GM12892 (cell line): ENCODE results near the gene DAZAP1.

Experiments
- DNase-seq: peaks from one replicate; pipeline ENCODE4 v3.0.0; 2011; ENCODE audit not compliant: insufficient read length
- FAIRE-seq: peaks from 2 replicates; lab custom pipeline; 2011; peaks lifted over from hg19 to GRCh38; lab: Jason Lieb, UNC
- POLR2A ChIP-seq: IDR thresholded peaks from 2 replicates; pipeline ENCODE4 v1.6.1; 2011; ENCODE audit warnings: low read depth, low read length, control low read depth
- POLR2AphosphoS5 ChIP-seq: IDR thresholded peaks from 2 replicates; pipeline ENCODE4 v1.6.1; 2011; ENCODE audit warnings: low read depth, low read length, control low read depth
- TAF1 ChIP-seq: IDR thresholded peaks from 2 replicates; pipeline ENCODE4 v1.6.1; 2011; ENCODE audit warnings: low read depth, mild to moderate bottlenecking, control low read depth, low read length, borderline replicate concordance

The DAZAP1 gene

DNA sequence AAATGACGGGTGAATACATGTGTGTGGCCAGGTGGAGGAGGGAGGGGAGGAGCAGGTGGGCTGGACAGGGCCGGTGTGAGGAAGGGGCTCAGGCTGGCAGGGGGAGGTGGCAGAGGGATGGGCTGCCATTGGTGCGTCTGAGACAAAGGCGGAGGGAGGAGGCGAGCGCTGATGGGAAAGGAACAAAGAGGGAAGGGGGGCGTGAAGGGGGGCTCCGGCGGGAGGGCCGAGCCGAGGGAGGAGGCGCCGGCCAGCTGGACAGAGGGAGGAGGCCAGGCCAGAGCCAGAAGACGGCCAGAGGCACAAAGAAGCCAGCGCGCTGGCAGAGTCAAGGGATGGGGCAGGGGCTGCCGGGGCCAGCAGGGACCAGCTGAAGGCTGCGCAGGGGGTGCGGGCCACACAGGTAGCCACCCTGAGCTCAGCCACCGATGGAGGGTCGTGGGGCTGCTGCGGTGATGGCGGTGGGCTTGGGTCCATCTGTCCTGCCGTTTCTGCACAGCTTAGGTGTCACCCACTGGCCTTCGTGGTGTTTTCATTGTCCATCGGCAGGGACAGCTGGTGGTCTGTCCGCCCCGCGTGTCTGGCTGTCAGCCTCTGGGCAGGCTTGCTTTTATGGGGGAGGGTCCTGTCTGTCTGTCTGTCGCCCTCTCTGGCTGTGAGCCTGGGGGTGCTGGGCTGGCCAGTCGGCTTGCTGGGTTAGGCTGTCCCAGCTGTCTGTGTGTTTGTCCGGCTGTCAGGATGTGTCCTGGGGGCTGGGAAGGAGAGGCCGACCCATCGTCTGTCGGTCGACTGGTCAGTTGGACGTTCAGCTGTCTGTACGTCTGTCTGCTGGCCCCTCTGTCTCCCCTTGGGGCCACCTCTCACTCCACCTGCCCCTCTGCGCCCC lies 44.8 kb downstream of the DAZAP1 start:
- no peak for FAIRE-seq
- no peak for DNase-seq
- TF ChIP-seq TAF1 (no peak), POLR2A (no peak), POLR2AphosphoS5 (no peak)

DNA sequence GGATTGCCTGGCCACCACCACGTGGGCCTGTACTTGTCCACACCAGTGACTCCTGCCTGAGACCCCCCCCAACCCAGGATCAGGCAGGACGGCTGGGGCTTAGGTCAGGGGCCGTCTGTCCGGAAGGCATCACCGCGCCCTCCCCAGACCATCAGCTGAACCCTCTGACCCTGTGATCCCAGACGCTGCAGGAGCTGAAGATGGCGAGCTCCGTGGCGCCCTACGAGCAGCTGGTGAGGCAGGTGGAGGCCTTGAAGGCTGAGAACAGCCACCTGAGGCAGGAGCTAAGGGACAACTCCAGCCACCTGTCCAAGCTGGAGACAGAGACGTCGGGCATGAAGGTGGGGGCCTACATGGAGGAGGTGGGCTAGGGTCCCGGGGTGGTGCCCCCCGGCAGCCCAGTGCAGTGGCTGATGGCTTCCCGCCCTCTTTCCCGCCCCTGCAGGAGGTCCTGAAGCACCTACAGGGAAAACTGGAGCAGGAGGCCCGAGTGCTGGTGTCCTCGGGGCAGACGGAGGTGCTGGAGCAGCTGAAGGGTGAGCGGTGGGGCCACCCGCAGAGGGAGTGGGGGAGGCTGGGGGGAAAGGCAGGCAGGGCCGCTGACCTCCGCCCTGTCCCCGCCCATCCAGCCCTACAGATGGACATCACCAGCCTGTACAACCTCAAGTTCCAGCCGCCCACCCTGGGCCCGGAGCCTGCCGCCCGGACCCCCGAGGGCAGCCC lies 45.6 kb downstream of the DAZAP1 start:
- FAIRE-seq, result no peak
- no peak for DNase-seq
- no peak for TF ChIP-seq TAF1
- no peak for TF ChIP-seq POLR2AphosphoS5
- TF ChIP-seq POLR2A, result no peak

GRCh38 chr19:1453525-1454364 lies 46.4 kb downstream of the DAZAP1 start:
- TF ChIP-seq POLR2A, result no peak
- DNase-seq (no peak), FAIRE-seq (no peak)

DNA sequence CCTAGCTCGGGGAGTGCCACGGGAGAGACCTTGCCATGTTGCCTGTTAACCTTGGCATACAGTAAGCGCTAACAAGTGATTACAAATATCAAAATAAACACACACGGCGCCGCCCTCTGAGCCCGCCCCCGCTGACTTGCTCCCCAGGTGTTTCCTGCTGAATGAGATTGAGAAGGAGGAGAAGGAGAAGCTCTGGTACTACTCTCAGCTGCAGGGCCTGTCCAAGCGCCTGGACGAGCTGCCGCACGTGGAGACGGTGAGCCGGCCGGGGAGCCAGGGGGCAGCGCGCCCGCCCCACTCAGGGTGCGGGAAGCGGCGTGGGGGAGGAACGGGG lies 47.6 kb downstream of the DAZAP1 start:
- TF ChIP-seq POLR2A, result no peak
- no peak for TF ChIP-seq TAF1
- no peak for TF ChIP-seq POLR2AphosphoS5
- no peak for DNase-seq
- FAIRE-seq, result no peak

DNA sequence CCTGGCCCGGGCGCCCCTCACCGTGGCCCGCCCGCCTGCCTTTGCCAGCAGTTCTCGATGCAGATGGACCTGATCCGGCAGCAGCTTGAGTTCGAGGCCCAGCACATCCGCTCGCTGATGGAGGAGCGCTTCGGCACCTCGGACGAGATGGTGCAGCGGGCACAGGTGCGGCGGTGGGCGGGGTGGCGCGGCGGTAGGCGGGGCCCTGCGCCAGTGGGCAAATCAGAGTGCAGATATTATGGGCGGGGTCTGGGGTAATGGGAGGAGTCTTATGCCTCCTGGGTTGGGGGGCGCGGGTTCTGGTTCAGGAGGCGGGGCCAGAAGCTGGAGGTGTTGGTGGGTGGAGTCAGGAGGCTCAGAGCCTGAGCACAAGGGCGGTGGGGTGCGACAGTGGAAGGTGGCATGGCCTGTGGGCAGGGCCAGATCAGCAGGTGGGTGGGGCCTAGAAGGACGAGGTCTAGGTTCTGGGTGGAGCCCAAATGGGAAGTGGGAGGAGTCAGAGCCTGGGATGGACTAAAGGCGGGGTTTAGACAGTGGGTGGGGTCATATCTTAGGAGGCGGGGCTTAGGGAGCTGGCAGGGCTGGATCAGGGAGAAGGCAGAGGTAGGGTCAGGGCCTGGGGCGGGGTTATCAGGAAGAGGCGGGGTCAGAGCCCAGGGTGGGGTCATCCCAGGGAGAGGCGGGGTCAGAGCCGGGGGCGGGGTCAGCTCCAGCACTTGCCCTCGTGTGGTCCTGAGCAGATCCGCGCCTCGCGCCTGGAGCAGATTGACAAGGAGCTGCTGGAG lies 48.1 kb downstream of the DAZAP1 start:
- peak; percentile 77 for FAIRE-seq
- TF ChIP-seq TAF1, result no peak
- no peak for TF ChIP-seq POLR2A
- TF ChIP-seq POLR2AphosphoS5, result no peak
- peak; percentile 71 for DNase-seq

GRCh38 chr19:1456121-1456900 lies 48.9 kb downstream of the DAZAP1 start:
- FAIRE-seq, result no peak
- no peak for TF ChIP-seq TAF1
- TF ChIP-seq POLR2A, result no peak
- no peak for TF ChIP-seq POLR2AphosphoS5
- no peak for DNase-seq

DNA sequence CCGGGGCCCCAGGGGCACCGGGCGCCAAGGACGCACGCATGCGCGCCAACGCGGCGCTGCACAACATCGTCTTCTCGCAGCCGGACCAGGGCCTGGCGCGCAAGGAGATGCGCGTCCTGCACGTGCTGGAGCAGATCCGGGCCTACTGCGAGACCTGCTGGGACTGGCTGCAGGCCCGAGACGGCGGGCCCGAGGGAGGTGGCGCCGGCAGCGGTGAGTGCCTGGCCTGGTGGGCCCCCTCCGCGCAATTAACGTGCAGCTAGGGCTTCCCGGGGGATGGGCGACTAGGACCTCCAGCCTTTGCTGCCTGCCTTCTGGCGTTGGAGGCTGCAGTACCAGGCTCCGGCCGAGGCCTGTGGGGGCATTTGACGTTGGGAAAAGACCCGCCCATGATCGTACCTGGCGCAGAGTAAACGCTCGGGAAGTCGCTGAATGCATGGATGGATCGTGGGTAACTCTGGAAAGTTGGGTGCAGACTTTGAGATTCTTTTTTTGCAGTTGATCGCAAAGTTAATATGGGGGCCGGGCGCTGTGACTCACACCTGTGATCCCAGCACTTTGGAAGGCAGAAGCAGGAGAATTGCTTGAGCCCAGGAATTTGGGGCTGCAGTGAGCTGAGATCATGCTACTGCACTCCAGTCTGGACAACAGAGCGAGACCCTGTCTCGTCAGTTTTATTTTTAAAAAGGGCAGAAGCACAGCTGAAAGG lies 49.8 kb downstream of the DAZAP1 start:
- FAIRE-seq (no peak), DNase-seq (no peak)
- TF ChIP-seq POLR2AphosphoS5, result no peak
- TF ChIP-seq TAF1, result no peak
- TF ChIP-seq POLR2A, result no peak

DNA sequence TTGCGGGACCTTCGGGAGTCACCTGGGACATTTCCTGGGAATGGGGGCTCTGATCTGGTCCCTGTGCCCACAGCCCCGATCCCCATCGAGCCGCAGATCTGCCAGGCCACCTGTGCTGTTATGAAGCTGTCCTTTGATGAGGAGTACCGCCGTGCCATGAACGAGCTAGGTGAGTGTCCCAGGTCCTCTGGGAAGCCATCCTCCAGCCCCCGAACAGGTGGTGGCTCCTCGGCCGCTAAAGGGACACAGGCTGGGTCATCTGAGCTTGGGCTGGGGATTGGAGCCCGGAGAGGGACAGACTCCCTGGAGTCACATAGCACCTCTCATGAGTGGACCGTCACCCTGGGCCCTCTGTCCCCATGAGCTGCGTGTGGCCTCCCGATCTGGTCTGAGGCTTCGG lies 50.5 kb downstream of the DAZAP1 start:
- TF ChIP-seq TAF1 (no peak), POLR2AphosphoS5 (no peak), POLR2A (no peak)
- FAIRE-seq (no peak), DNase-seq (no peak)

- FAIRE-seq (no peak), DNase-seq (no peak)
- TF ChIP-seq TAF1 (no peak), POLR2AphosphoS5 (no peak), POLR2A (no peak)
Measured at GRCh38 chr19:1459479-1459878, 52.1 kb downstream of the DAZAP1 start.
